Breast epithelium (tissue), 3 donors: ENCODE data around the gene GCSAM.

Experiments used
- CTCF ChIP-seq, 3 donors: fragments of 450-650 bp; IDR thresholded peaks; one replicate each; pipeline ENCODE4 v1.5.1; 2016 to 2017; ENCODE audit warnings: antibody characterized with exemption in 3 of 3, mild to moderate bottlenecking in 3 of 3, moderate library complexity in 3 of 3
- POLR2A ChIP-seq: fragments of 450-650 bp; IDR thresholded peaks from one replicate; pipeline ENCODE4 v1.6.1; 2016; ENCODE audit warnings: antibody characterized with exemption, mild to moderate bottlenecking, moderate library complexity
- POLR2AphosphoS5 ChIP-seq, 3 donors: sonication (generic); formaldehyde crosslinking; IDR thresholded peaks; one replicate each; pipeline ENCODE4 v1.6.1; 2017; ENCODE audit warnings: antibody characterized with exemption in 3 of 3

- TF ChIP-seq POLR2AphosphoS5 (IDR thresholded peaks at IDR 0.05), result no peak
- TF ChIP-seq CTCF (IDR thresholded peaks at IDR 0.05), result no peak
- no peak for TF ChIP-seq POLR2A
Measured at GRCh38 chr3:112117415-112117814, 15.6 kb downstream of the GCSAM start.
